Hematopoietic multipotent progenitor cell (in vitro differentiated cells): ENCODE data around the gene NRCAM. TPM values are rescaled to one million over a fixed set of nuclear protein-coding genes. Genes with fewer than 3 reads are reported as not detected.
"Not testable (repeated sequence)": the region's sequence is repeated elsewhere in the genome, so short reads cannot be mapped to it uniquely, and the experiment has no call there.

Source experiments
- DNase-seq, 3 donors: peaks; one replicate each; pipeline ENCODE4 v3.0.0-alpha.2; 2011 to 2015; ENCODE audit warnings: low read depth in 2 of 3, low spot score in 2 of 3
- total RNA-seq: library from RNA; depleted of rRNA; stranded (reverse); fragments of >200 nt; gene quantifications from one replicate; pipeline ENCODE4 v1.2.3, GENCODE V29; 2012

Gene NRCAM
- under 0.01 TPM for total RNA-seq

DNA sequence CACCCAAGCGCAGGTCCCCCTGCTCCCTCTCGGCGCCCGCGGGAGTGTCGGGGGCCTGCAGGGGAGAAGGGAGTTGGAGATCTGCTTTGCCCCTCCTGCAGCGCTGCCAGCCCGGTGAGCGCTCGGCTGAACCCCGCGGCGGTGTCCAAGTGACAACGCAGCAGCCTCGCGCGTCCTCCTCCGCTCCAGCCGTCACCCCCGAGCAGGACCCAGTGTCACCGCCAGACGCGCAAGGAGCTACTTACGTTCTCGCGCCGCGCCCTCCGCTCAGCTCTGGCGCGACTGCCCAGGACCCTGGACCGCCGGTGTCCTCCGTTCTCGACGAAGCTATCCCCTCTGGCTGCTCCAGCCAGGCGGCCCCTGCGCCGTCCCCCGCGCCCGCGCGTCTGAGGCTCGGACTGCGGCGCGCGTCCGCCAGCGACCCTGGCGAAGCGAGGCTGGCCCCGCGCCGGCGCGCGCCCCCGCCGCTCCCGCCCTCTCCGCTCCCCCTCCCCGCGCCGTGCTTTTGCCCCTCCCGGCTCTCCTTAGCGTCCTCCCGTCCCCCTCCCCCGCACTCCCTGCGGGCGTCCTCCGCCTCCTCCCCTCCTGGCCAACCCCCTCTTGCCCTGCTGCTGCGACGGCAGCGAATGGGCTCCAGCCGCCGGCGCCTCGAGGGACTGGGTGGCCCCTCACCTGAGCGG is at the start of gene NRCAM:
Gene NRCAM (minus strand): TSS at position 439 of the 680 bp plus-strand sequence. CDS start 216,372 bp downstream, outside the sequence.
- DNase-seq, result peak in 2 of 3 donors; percentile 33 to 52

GRCh38 chr7:108504576-108504975 is 48.3 kb upstream of the NRCAM start:
- DNase-seq, result not testable (repeated sequence)

- no peak for DNase-seq
Observed at GRCh38 chr7:108503112-108504026, 47.1 kb upstream of the NRCAM start.

DNA sequence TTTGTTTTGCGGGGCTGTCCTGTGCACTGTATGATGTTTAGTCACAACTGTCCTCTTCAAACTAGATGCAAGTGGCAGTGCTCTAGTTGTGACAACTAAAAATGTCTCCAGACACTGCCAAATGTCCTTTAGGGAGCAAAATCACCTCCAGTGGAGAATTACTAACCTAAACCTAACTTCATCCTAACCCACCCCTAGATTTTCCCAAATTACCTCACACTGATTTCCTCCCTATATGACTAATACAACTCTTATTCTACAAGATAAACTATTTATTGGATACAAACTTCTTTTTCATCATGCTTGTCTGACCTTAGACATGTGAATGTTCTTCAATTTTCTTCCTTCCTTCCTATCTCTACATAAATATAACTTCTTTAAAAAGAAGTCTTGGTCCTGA is 43.3 kb upstream of the NRCAM start:
- no peak for DNase-seq

GRCh38 chr7:108498481-108498880 is 42.2 kb upstream of the NRCAM start:
- DNase-seq, result no peak

DNA sequence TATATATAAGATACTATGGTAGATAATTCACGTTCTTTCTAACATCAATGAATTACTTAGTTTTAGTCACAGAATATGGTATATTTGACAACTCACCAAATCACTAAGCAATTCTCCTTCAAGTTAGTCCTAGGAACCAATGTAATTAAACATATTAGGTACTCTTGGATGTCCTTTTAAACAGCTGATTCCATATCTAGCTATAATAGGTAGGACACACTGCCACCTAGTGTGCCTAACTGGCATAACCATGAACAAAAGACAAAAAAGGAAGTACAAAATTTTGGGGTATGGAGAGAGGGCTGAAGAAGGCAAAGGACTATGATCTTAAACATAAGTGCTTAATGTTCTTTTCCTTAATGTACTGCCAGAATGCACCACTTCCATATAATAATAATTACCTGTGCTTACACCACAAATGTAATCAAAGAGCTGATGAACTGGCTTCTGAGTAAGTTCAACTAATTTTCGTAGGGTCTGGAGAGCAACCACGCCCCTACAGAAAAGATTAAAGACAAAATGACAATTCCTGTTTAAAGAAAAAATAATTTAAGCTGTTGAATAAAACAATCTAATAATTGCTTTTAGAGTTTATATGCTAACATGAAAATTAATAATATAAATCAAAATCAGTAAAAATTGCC is 41.0 kb upstream of the NRCAM start:
- DNase-seq, result peak; percentile 23 to 75 (median 57)

DNA sequence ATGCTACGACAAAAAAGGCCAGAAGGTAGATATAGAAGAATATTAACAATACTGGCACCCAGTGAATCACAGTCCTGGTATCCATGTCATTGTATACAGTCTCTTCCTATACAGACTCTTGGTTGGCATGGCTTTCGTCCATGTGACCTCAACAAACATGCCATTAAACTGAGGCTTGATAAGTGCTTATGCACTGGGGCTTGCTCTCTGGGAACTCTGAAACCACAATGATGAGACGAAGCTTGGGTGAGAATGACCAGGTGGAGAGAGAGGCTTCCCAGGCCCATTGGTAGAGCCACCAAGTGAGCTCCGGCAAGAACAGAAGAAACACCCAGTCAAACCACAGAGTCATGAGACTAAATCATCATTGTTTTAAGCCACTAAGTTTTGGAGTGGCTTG is 36.5 kb upstream of the NRCAM start:
- no peak for DNase-seq

DNA sequence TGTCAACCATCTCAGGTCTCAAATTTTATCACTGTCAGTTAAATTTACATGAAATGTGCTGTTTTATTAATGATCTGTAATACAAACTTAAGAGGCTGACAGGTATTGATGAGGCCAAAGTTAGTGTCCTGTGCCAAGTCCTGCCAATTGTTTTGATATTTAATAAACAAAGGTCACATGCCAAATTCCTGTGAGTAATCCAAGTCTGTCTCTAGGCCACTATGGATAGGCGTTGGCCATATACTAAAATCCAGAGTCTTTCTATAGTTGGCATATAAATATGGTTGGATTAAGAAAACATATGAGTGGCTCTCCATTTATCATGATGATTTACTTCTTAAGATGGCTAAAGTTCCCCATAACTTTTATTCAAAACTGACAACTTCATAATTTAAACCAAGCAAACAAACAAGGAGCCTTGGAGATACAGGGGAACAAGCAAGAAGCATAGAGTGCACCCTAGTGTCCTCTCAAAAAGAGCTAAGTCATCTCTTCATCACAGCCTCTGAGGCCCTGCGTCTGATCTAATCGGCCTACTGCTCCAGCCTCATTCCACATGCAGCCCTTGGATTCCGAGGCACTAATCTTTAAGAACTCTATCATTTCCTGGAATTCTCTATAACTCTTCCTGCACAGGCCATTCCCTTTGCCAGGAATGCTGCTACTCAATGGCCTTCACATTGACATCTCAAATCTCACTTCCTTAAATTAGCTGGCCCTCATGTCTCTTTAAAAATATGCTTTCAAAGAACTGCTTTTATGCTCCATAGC is 32.7 kb upstream of the NRCAM start:
- no peak for DNase-seq

- DNase-seq, result no peak
Observed at GRCh38 chr7:108487646-108488045, 31.4 kb upstream of the NRCAM start.

DNA sequence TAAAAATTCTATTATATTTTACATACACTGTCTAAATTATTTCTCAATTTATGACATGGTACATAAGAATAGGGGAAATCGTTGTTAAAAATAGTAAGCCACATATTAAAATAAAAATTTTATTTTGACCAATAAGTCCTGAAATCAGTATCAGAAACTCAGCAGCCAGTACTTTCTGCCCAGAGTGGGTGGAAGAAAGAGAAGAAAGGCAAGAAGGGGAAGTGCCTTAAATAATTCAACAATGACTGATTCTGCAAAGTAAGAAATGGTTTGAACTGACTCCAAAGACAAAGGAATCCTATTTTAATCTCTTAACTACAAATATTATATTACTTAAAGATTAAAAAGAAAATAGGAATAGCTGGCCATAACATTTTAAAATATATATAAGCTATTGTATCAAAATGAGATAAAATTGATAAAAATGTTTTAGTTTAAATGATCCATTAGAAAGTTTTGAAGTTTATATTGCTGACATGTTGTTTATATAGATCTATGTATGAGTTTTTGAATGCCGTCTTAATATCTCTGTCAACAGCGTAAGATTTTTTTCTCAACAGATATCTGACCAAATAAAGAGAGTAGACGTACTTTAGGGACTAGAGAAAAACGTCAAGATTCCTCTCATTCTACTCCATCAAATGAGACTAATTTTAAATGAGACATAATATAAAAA is 30.2 kb upstream of the NRCAM start:
- no peak for DNase-seq

GRCh38 chr7:108484137-108484536 is 27.9 kb upstream of the NRCAM start:
- no peak for DNase-seq

DNA sequence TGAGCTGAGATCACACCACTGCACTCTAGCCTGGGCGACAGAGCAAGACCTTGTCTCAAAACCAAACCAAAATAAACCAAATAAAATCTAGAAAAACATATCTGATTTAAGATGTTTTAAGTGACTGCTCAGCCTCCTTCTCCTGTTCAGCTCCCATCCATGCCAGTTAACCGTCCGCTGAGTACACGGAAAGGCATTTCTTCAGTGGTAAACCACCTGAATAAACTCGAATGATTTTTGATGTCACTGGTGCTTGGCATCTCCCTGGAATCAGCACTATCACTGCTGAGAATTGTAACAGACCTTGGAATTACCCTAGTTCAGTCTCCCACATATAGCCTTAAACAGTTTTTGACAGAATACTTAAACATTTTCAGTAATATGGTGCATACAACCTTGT is 24.1 kb upstream of the NRCAM start:
- no peak for DNase-seq

DNA sequence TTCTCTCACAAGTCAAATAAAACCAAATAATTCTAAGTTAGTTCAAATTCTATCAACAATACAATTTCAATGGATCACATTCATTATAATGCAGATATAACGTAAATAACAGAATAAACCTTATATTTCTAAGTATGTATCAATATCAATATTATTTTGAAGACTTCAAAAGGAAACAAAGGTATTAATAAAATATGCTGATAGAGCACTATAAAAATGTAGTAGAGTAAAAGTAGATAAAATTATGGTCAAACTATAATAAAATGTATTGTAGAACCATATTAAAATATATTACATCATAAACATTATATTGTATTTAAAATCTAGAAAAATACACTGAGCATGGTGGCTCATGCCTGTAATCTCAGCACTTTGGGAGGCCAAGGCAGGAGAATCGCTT is 23.5 kb upstream of the NRCAM start:
- DNase-seq, result no peak

GRCh38 chr7:108479118-108479517 is 22.9 kb upstream of the NRCAM start:
- DNase-seq, result no peak

GRCh38 chr7:108468246-108468645 is 12.0 kb upstream of the NRCAM start:
- no peak for DNase-seq

DNA sequence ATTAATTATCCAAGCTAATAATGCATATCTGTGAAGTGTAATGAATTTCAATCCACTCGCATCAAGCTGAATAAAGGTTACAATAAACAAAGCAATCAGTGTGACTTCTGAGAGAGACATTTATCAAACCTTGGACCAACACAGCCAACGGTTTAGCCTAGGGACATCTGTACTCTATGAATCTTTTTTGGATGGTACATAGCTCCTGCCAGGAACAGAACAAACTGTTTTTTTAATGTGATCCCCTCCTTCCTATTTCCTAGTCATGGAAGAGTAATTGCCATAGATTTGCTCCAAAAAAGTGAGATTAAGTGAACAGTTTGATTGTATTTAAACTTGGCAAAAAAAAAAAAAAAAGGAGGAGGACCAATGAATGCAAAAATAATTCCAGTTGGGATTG is 11.2 kb upstream of the NRCAM start:
- no peak for DNase-seq

DNA sequence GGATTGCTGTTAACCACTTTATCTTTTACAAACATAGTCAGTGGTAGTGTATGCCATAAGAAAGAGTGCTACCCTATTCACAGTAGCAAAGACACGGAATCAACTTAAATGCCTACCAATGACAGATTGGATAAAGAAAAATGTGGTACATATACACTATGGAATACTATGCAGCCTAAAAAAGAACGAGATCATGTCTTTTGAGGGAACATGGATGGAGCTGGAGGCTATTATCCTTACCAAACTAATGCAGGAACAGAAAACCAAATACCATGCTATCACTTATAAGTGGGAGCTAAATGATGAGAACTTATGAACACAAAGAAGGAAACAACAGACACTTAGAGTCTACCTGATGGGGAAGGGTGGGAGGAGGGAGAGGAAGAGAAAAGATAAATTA is 10.1 kb upstream of the NRCAM start:
- DNase-seq, result not testable (repeated sequence)

DNA sequence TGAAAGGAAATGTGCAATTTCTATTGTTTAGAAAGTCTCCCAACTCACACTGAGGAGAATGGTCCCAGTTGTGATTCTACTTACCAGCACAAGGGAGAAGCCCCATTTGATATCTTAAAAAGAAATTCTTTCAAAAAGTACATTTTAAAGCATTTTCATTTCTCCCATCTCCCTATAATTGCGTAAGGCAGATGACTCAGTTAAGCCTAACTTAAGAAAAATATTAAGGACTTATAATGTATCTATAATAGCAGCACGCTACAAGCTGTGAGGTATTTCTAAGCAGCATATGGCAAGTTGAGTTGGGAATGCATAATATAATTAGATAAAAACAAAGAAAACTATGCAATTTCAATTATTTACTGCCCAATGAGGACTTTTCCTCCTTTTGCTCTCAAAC is 8.5 kb upstream of the NRCAM start:
- no peak for DNase-seq

GRCh38 chr7:108463613-108464012 is 7.4 kb upstream of the NRCAM start:
- DNase-seq, result no peak

- DNase-seq, result no peak
Observed at GRCh38 chr7:108461840-108462239, 5.6 kb upstream of the NRCAM start.
